Measurements from ENCODE around the gene TUBB4B. TPM values are rescaled to one million over a fixed set of nuclear protein-coding genes. Genes with fewer than 3 reads are reported as not detected.
"Not testable (repeated sequence)": the region's sequence is repeated elsewhere in the genome, so short reads cannot be mapped to it uniquely, and the experiment has no call there.

Gene TUBB4B
- total RNA-seq, 1 donor from 2014 or later: 191 TPM

DNA sequence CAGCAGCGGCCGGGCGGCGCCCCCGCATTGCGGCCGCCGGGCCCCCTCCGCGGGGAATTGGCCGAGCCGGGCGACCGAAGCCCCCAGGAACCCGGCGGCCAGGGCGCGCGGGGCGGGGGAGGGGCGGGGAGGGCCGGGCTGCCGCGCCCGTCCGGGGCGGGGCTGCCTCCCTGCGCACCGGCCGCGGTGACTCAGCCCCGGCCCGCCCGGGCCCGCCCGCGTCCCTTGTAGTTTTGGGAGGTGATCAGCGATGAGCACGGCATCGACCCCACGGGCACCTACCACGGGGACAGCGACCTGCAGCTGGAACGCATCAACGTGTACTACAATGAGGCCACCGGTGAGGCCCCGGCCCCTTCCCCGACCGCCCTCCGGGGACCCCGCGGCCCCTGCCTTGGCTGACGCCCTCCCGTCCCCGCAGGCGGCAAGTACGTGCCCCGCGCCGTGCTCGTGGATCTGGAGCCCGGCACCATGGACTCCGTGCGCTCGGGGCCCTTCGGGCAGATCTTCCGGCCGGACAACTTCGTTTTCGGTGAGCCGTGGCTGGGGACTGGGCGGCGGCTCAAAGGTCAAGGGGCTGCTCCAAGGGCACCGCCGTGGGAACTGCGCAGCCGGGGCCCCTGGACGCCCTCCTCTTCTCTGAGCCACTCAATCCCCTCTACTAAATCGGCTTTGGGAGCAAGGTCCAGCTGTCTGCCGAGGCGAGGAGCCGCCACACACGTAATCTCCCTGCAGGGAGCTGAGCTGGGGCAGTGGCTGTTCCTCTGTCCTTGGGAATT lies 592 bp downstream of the TUBB4B start:
- no peaks in the 10 kb centered on the region for H3K9me3 ChIP-seq
- peak overlapping the region; percentile 92 for H3K4me3 ChIP-seq
- peak; percentile 85 for DNase-seq
- intact Hi-C loops (cut with DNase I): no loop called here
- H3K27me3 ChIP-seq: no peaks in the 10 kb centered on the region
- H3K4me1 ChIP-seq: peaks cover 44% of the 10 kb centered on the region
- peak overlapping the region; percentile 86 for H3K27ac ChIP-seq
- TF ChIP-seq, protein P1, sequence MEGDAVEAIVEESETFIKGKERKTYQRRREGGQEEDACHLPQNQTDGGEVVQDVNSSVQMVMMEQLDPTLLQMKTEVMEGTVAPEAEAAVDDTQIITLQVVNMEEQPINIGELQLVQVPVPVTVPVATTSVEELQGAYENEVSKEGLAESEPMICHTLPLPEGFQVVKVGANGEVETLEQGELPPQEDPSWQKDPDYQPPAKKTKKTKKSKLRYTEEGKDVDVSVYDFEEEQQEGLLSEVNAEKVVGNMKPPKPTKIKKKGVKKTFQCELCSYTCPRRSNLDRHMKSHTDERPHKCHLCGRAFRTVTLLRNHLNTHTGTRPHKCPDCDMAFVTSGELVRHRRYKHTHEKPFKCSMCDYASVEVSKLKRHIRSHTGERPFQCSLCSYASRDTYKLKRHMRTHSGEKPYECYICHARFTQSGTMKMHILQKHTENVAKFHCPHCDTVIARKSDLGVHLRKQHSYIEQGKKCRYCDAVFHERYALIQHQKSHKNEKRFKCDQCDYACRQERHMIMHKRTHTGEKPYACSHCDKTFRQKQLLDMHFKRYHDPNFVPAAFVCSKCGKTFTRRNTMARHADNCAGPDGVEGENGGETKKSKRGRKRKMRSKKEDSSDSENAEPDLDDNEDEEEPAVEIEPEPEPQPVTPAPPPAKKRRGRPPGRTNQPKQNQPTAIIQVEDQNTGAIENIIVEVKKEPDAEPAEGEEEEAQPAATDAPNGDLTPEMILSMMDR (IDR thresholded peaks at IDR 0.05): no peak
- peaks cover 21% of the 10 kb centered on the region for H3K36me3 ChIP-seq
- ATAC-seq: peak; percentile 28

- Histone ChIP-seq H3K27ac (peak overlapping the region; percentile 86), H3K9me3 (no peaks in the 10 kb centered on the region), H3K36me3 (peaks cover 21% of the 10 kb centered on the region), H3K4me1 (peaks cover 44% of the 10 kb centered on the region), H3K4me3 (peak overlapping the region; percentile 92), H3K27me3 (no peaks in the 10 kb centered on the region)
- TF ChIP-seq, protein P1 (IDR thresholded peaks at IDR 0.05): no peak
- no peak for DNase-seq
- intact Hi-C loops (cut with DNase I): no loop called here
- no peak for ATAC-seq
These were observed 1.4 kb downstream of the TUBB4B start for GRCh38 chr9:137242269-137243203.

DNA sequence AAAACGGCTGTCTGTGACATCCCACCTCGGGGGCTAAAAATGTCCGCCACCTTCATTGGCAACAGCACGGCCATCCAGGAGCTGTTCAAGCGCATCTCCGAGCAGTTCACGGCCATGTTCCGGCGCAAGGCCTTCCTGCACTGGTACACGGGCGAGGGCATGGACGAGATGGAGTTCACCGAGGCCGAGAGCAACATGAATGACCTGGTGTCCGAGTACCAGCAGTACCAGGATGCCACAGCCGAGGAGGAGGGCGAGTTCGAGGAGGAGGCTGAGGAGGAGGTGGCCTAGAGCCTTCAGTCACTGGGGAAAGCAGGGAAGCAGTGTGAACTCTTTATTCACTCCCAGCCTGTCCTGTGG lies 2.2 kb downstream of the TUBB4B start:
- H3K9me3 ChIP-seq; DNase-seq; ATAC-seq; H3K4me3 ChIP-seq; intact Hi-C loops (cut with DNase I); H3K27ac ChIP-seq; H3K27me3 ChIP-seq: not testable (repeated sequence)
- Histone ChIP-seq H3K36me3 (peaks cover 21% of the 10 kb centered on the region), H3K4me1 (peaks cover 45% of the 10 kb centered on the region)

GRCh38 chr9:137243626-137244485 lies 2.8 kb downstream of the TUBB4B start:
- Histone ChIP-seq H3K36me3 (peaks cover 21% of the 10 kb centered on the region), H3K9me3 (no peaks in the 10 kb centered on the region), H3K4me1 (peaks cover 43% of the 10 kb centered on the region), H3K27ac (no peak overlapping the region), H3K4me3 (no peak overlapping the region), H3K27me3 (no peaks in the 10 kb centered on the region)
- no peak for ATAC-seq
- intact Hi-C loops (cut with DNase I): no loop called here
- TF ChIP-seq, protein P1 (IDR thresholded peaks at IDR 0.05): no peak
- no peak for DNase-seq

GRCh38 chr9:137244486-137245449 lies 3.7 kb downstream of the TUBB4B start:
- intact Hi-C loops (cut with DNase I): no loop called here
- TF ChIP-seq, protein P1 (IDR thresholded peaks at IDR 0.05): no peak
- ATAC-seq: no peak

More at GRCh38 chr9:137244486-137245449, 3.7 kb downstream of the TUBB4B start:
- no peak for DNase-seq
- peaks cover 33% of the 10 kb centered on the region for H3K4me1 ChIP-seq
- H3K4me3 ChIP-seq: no peak overlapping the region
- peaks cover 21% of the 10 kb centered on the region for H3K36me3 ChIP-seq
- H3K27me3 ChIP-seq: no peaks in the 10 kb centered on the region
- H3K9me3 ChIP-seq: no peaks in the 10 kb centered on the region
- H3K27ac ChIP-seq: no peak overlapping the region
